Activated T-cell treated with anti-CD3 and anti-CD28 coated beads for 1 hour (primary cell): ENCODE data around the gene TANGO2.

Source experiments
- DNase-seq: peaks from one replicate; pipeline ENCODE4 v3.0.0-alpha.2; 2020; ENCODE audit warnings: low read depth

The TANGO2 gene

DNA sequence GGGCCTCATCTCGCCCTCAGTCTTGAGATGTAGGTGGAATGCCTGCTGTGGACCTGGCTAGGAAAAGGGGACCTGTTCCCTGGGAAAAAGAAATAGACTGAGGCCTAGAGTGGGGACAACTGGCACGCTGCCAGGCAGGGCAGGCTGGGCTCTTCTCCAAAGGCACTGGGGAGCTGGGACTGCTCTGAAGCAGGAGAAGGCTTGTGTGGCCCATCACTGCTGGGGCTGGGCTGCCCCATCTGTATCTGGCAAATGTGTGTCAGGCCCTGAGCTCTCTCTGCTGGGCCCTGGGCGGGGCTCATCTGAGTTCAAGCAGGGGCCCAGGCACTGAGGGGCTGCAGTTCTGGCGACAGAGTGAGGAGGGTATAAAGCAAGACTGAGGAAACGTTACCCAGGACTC, 37.2 kb upstream of the TANGO2 start:
- DNase-seq = no peak

DNA sequence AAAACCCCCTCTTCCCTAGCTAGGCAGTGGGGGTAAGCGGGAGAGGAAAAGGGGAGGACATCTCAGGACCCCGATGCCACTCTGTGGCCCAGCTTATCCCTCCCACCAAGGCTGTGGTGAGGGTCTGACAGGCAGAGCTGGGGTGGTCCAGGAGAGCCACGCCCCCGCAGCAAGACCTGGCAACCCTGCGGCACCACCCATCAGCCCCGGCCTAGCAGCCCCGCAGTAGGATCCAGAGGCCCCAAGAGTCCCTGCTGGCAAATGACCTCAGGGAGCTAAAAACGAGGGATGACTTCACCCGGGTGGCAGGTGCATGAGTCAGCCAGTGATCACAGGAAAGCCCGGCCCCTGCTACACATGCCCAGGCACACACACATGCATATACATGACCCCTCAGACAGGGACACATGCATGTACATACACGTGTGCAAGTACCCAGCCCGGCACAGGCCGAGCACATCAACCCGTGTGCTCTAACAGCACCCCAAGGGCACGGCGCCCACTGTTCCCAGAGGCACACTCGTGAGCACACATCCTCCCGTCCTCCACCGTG, 36.6 kb upstream of the TANGO2 start:
- no peak for DNase-seq

DNA sequence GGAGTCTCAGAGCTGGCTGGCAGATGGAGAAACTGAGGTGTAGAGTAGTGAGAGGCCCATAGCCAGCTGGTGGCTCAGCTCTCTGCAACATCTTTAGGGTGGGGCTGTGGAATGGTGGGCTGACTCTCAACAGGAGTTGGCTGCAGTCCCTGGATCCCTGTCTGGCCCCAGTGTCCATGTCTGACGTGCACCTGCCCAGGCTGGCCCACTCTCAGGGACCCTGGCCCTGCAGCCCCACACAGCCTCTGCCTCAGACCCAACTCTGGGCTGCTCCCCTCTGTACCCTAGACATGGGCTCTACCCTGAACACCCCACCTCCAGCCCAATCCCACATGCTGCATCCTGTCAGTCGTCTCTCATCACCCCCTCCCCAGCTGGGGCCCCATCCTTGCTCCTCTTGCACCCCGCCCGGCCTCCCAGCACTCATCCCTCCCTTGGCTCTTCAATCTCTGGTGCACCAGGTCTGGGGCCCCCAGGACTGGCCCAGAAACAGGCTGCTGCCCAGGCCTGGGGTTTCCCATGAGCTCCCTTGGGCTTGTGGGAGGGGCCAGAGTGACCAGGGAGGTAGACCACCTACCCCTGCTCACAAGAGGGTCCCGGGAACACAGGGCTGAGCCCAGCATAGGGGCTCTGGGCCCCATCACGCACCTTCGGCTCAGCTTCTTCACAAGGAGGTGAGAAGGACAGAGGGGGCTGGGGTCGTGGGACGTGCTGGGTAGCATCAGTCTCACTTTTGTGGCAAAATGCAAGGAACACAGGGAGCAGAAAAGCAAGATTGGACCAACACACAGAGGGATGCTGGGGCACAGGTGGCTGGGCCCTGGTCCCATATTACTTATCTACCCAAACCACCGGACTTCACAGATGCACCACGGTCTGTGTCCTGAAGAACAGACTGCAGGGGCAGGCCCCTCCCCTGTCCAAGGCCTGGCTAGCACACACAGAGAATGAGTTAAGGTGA, 35.8 kb upstream of the TANGO2 start:
- DNase-seq = no peak

DNA sequence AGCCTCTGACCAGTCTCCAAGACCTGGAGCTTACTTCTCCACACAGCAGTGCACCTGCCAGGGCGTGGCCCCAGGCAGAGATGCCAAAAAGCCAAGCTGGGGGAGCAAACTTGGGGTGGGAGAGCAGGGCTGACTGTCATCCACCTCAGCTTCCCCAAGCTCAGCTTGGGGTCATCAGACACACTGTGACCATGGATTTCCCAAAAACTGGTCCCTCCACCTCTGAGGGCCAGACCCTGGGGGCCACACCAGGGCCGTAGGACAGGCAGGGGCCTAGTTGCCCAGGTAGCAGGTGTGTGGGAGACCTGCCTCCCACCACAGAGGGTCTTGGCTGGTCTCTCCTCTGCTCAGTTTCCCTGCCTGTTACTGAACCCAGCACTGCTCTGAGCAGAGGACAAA, 34.9 kb upstream of the TANGO2 start:
- DNase-seq = no peak

DNA sequence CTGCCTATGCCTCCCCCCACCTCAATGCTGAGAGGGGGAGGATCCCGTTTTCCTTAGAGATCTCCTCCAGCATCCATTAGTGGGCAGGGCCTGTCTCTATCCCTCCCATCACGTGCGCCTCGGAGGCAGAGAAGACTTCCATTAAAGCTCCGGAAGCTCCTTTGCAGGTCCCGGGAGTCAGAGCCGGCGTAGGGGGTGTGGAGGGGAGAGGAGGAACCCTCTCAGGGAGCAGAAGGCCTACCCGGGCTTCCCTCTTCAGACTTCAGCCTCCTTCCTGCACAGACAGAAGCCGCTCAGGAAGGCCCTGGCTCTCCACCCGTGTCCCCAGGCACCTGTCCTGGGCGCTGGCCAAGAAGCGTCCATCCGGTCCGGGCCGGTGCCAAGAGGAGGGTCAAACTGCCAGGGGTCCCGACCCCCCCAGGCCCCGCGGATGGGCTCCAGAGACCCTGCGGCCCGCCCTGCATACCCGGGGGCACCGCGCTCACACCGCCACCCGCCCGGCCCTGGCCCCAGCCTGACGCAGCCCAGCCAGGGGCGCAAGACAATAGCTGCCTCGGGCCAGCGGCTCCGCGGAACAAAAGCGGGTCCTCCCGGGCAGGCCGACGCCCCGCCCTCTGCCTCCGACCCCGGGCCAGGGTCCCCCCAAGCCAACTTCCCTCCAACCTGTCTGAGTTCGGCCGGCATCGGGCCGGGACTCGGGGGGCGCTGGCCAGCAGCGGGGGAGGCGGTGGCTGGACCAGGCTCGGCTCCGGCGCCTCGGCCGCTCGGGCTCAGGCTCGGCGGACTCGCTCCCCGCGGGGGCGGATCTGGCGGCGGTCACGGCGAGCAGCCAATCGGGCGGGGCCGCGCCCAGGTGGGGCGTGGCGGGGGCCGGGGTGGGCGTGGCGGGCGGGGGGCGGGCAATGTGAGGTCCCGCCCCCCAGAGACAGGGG, 34.2 kb upstream of the TANGO2 start:
- DNase-seq = peak; percentile 48

DNA sequence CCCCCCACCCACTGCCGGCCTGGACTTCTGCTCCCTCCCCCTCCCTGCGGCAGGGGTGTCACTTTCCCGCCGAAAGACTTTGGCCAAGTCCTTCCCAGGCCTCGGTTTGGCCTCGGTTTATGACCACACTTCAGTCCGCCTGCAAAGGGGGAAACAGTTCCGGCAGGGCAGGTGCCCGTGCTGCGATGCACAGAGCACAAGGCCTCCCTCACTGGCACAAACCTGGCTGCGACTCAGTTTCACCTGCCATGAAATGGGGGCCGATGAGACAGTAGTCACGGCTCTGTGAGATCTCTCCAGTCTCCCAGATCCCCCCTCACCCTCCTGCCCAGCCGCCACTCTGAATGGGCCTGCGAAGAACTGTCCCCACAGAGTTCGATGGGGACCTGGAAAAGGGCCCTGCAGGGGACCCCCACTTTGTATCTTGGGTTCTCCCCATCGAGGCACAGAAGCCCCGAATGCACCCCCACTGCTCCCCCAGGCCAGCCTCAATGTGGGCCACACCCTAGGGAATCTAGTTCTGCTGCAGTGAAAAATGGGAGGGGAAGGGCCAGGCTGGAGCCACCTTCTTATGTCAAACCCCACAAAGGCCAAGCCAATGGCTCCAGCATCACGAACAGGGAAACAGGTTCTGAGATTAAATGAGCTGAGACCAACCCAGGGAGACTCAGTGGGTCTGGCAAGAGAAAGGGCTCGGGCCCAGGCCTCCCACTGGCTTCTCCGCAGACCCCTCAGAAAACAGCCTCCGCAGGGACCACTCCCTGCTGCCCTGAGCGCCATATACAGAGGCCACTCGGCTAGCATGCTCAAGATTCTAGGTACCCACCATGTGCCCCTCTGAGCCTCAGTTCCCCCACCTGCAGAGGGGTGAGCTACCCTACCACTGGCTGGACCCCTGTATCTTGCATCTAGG, 33.3 kb upstream of the TANGO2 start:
- DNase-seq = no peak

DNA sequence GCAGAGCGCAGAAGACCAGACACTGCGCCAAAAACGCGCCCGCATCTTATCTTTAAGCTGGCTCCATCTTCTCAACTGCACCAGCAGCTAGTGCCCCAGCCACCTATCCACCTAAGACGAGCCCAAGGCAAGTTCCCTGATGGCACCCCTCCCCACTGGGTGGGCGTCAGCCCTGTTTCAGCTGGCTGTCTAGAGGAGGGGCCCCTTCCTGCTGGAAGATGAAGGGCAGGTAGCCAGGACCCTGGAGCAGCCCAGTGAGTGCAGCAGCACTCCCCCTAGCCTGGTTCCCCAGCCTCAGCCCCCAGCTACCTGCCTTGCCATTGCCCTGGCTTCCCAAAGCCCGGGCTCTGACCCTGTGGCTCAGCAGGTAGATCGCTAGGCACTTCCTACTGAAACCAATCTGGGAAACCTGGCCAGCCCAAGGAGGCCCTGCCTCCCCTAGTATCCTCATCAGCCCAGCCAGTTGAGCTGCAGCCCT, 32.5 kb upstream of the TANGO2 start:
- no peak for DNase-seq

DNA sequence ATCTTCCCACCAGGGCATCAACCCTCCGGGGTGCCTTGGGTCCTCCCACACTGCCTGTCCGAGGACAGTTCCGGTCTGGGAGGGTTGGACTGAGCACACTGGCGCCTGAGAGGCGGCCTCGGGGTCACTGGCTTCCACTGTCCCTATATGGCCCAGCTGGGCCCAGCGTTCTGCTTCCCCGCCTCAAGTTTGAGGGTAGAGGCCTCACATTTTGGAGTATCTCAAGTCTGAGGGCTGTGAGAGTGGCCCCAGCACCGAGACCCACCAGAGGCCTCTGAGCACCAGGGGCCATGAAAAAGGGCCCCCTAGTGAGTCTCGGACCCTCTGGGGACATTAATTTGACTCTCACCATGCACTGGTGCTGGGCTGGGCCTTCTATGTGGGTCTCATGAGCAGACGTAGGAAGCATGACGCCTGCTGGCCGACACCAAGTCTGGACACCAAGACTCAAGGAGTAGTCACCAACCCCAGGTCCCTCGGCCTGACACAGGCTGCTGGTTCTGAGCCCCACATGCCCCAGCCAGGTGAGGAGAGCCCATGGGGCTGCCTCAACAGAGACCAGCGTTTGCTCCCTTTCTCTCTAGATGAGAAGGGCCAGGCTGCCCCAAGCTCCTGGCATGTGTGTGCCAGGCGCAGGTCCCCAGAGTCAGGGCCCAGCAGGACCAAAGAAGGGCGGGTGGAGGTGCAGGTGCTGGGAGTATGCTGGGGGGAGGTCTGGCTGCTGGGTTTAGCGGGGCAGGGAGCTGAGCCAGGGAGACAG, 31.8 kb upstream of the TANGO2 start:
- DNase-seq = no peak

DNA sequence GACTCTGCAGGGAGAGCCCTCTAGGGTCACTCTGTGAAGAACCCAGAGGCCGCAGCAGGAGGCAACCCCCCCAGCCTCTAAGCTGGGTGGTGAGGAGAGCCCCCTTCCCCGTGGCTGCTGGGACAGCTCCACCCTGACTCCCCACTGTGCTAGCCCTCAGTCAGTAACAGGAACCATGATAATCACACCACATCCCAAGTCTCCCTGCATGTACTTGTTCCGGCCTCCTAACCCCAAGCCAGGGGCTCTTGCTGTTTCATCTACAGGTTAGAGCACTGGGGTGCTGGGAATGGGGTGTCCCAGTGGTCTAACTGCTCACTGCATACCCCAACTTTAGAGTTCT, 31.2 kb upstream of the TANGO2 start:
- no peak for DNase-seq

DNA sequence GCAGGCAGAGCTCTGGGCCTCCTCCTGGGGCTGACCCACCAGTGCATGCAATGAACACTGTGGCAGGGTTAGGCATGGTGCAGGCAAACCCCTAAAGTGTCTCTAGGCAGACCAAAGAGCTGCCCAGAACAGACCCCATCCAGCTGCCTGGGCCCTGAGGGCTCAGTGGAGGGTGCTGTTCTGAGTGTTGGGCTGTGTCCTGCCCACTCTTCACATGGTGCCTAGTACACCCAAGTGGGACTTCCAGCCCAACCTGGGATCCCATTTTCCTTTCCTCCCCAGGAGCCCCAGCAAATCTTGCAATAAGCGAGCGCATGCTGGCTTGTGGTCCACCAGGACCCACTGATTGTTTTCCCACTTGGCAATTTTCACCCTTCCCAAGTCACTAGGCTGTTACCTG, 30.7 kb upstream of the TANGO2 start:
- DNase-seq = no peak

DNA sequence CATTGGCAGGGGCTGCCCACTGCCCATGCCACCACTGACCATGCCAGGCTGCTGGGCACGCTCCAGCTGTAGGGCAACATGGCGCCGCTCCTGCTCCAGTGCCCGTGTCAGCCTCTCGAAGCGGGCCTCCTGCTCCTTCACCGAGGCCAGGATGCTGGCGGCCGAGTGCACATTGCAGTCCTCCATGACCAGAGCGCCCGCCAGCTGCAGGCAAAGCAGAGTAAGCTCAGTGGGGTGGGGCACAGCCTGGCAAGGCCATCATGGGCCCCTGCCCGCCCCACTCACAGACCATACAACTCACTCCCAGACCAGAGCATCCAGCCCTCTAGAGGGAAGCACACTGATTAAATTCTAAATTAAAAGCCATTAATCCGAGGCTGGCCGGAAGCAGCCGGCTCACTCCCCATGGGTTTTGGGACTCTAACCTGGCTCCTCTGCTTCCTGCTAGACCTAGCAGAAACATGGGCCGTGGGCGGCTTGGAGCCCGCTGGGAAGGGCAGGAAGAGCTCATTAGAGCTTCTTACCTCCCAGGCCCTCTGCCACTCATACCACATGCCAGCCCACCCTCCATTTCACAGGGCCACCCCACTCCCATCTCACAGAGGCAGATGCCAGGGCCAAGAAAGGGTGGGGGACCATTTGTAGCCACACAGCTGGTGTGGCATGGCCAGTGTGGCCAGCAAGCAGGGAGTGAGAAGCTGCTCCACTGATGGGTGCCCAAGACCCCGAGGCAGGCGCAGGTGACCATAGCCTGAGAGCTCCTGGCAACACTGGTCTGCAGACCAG, 30.1 kb upstream of the TANGO2 start:
- no peak for DNase-seq

DNA sequence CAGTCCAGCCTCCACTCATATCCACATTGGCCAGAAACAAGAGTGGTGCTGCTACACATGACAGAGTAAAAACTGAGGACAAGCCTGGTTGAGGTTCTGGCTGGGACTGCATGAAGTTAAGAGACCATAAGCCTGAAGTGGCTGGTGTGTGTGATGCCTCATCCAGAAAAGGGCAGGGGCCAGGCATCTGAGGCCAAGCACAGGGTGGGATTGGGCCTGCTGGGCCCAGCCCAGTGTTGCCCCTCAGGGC, 29.6 kb upstream of the TANGO2 start:
- no peak for DNase-seq

DNA sequence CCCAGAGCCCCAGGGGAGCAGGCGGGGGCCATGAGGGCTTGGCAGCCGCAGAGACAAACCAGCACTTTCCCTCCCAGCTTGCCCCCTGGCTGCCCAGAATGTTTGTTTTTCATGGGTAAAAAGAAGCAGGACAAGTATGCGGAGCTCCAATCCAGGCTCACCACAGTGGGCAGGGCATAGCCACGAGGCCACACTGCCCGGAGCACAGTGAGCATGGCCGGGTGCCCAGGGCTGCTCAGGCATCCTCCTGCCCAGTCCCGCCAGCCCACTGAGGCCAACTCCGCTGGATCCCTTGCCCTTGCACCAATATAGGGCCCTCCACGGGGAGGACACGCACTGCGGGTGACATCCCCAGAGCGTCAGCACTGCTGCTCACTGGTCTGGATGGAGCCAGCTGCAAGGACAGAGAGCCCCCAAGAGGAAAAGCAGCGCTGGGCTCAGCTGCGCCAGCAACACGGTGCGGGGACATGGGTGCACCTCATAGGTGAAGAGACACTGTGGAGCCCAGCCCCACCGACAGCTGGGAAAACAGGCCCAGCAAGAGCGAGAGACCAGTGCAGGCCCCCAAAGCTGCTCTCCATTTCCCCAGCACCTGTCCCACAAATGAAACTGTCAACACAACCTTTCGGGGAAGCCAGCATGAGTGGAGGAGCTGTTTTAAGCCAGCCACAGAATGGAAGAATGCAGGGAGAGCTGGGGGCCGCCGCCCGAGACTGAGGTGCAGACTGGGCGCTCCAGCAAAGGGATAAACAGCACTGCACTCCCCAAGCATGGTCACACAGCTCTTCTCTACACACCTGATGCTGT, 29.1 kb upstream of the TANGO2 start:
- DNase-seq = no peak

DNA sequence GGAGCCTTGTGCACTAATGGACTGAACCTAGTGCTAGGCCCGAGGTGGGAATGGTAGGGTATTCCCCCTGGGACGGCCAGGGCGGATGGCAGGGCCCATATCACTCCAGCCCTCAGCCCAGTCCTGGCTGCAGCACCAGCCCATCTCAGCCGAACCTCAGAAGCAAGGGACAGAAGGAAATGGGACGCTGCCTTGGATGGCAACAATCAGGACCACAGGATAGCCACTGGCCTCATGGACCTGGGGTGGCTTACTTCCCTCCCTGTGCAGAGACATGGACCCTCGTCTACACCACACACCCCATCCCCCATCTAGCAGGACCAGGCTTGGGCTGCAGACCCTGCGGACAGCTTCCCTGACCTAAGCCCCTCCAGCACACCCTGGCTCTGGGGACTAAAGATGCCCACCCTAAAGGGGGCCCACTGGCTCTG, 28.4 kb upstream of the TANGO2 start:
- DNase-seq = no peak

DNA sequence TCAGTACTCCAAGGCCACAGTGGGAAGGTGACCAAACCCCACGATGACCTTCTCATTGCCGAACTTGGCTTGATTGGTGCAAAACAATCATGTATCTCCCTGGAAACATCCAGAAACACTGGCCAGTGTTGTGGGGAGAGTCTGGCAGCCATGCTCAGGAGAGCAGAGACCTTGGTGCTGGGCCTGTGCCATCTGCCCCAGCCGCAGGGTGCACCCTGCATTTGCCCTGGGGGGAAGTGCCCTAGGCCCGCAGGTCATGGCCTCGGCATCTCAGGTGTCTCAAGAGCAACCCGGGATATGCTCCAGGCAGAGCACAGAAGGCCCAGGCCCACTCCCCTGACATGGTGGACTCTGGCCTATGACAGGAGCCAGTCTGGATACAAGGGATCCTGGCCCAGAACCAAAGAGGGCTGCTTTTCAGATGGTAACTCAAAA, 28.0 kb upstream of the TANGO2 start:
- no peak for DNase-seq

DNA sequence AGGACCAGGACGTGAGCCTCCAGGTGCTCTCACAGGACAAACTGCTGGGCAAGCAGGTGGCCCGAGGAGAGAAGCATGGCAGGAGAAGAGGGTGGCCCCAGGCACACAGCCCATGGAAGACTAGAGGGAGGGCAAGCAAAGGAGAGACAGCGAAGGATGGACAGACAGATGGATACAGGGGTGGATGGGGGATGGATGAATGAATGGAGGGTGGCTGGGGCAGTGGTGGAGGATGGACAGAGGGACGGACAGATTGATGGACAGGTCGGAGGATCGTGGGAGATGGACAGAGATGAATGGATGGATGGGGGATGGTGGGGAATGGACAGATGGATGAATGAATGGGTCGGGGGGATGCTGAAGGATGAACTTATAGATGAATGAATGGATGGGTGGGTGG, 27.0 kb upstream of the TANGO2 start:
- DNase-seq = no peak

DNA sequence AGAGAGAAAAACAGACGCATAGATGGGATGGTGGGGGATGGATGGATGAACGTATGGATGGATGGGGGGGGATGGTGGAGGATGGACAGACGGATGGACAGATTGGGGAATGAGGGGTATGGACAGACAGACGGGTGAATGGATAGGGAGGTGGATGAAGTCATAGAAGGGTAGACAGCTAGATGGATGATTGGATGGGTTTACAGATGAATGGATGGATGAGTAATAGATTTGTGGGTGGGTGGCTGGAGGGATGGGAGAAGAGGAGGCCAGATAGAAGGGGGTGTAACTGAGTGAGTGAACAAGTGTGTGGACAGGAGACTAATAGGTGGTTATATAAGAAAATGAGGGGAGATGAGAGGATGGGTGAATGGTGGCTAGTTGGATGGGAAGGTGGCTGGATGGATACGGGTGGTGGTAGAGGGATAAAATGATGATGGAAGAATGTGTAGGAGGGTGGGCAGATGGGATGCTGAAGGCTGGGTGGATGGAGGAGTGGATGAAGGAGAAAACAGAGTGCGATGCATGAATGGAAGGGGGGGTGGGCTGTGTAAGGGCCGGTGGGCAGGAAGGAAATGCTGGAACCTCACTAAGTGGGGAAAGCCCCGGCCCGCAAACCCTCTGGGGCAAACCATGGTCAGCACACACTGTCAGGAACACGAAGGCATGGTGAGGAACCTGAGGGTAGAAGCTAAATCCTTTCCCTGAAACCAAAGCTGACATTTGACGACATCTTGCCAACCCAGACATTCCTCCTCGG, 25.9 kb upstream of the TANGO2 start:
- no peak for DNase-seq

DNA sequence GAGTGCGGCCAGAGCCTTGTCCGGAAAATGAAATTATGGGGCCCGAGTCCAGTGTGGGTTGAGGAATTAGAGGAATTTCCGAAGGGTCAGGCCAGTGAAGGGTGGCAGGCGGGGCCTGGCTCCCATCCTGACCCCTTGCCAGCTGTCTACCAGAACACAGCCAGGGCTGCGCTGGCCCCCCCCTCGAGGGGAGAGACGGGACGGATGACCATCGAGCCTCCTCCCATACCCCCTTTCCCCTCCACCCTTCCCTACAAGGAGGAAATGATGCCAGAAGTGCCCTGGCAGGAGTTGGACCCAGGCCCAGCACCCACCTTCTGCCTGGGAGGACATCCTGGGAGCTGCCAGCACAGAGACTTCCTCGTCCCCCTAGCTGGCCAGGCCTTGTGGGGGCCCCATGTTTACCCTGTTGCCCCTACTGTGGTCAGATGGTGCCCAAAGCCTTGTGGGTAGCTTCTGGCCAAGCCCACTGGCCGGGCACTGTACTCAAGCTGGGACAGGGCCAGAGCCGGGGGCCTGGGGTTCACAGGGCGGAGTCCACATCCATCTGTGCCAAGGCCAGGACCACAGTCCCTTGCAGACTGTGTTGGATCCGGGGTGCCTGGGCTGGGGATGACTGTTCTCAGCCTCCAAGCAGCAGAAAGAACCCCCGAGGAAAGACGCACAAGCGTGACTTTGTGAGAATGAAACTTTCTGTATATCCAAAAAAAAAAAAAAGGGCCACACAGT, 25.1 kb upstream of the TANGO2 start:
- no peak for DNase-seq
